ENCODE measurements around the gene POR. TPM values are rescaled to one million over a fixed set of nuclear protein-coding genes. Genes with fewer than 3 reads are reported as not detected.

Gene POR
- total RNA-seq, 1 donor: 73.1 TPM

DNA sequence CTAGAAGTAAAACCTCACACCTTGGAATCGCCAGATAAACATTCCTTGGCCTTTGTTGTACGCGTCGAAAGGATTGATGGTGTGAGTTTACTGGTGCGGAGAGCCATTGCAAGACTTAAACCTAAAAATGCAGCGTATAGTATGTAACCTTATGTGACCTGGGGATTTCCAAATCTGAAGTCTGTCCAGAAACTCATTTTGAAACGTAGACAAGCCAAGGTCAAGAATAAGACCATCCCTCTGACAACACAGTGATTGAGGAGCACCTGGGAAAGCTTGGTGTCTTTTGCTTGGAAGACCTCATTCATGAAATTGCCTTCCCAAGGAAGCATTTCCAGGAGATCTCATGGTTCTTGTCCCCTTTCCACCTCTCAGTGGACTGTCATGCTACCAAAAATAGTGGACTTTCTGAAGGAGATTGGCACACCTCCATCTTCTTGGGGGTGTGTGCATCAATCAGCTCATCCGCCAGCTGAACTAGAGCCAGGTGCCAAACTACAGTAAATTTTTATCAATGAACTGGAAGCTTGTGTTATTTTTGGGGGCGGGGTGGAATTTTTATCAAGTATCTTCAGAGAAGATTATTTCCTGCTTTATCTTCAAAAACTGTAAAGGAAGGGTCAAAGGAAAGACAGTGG lies 8.1 kb downstream of the POR start:
- H4K20me1 ChIP-seq (ENCODE audit: insufficient read depth, low read length): peaks cover 40% of the 10 kb centered on the region

DNA sequence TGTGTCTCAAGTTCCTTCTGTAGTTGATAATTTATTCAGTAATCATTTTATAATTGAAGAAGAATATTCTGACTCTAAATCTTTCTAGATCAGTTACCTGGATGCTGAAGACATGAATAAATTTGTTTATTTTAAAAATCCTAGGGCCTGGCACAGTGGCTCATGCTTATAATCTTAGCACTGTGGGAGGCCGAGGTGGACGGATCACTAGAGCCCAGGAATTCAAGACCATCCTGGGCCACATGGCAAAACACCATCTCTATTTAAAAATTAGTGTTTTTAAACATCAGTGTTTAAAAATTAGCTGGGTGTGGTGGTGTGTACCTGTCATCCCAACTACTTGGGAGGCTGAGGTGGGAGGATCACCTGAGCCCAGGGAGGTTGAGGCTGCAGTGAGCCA lies 9.3 kb downstream of the POR start:
- TF ChIP-seq, protein P1, sequence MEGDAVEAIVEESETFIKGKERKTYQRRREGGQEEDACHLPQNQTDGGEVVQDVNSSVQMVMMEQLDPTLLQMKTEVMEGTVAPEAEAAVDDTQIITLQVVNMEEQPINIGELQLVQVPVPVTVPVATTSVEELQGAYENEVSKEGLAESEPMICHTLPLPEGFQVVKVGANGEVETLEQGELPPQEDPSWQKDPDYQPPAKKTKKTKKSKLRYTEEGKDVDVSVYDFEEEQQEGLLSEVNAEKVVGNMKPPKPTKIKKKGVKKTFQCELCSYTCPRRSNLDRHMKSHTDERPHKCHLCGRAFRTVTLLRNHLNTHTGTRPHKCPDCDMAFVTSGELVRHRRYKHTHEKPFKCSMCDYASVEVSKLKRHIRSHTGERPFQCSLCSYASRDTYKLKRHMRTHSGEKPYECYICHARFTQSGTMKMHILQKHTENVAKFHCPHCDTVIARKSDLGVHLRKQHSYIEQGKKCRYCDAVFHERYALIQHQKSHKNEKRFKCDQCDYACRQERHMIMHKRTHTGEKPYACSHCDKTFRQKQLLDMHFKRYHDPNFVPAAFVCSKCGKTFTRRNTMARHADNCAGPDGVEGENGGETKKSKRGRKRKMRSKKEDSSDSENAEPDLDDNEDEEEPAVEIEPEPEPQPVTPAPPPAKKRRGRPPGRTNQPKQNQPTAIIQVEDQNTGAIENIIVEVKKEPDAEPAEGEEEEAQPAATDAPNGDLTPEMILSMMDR (IDR thresholded peaks at IDR 0.05; ENCODE audit: extremely low read depth, low read depth, low read length): no peak
- no peaks in the 10 kb centered on the region for H3K4me1 ChIP-seq (ENCODE audit: insufficient read depth, low read length)
- H3K27ac ChIP-seq (ENCODE audit: low read depth, low read length): no peak overlapping the region
- H3K27me3 ChIP-seq (ENCODE audit: insufficient read depth, low read length): no peaks in the 10 kb centered on the region
- DNase-seq (ENCODE audit: insufficient read length, low spot score, missing footprints): no peak
- H3K4me2 ChIP-seq (ENCODE audit: insufficient read depth, low read length): no peak overlapping the region
- H3K79me2 ChIP-seq (ENCODE audit: insufficient read depth, low read length): peaks cover 59% of the 10 kb centered on the region
- peaks cover 43% of the 10 kb centered on the region for H4K20me1 ChIP-seq (ENCODE audit: insufficient read depth, low read length)
- no peak overlapping the region for H2AFZ ChIP-seq (ENCODE audit: low read length)
- peaks cover 3% of the 10 kb centered on the region for H3K36me3 ChIP-seq (ENCODE audit: insufficient read depth, low read length)
- H3K4me3 ChIP-seq (ENCODE audit: insufficient read depth, low read length): no peak overlapping the region
- no peaks in the 10 kb centered on the region for H3K9me3 ChIP-seq (ENCODE audit: low read depth, low read length)

More for the DNA sequence above, 8.1 kb downstream of the POR start:
- Histone ChIP-seq H3K36me3 (ENCODE audit: insufficient read depth, low read length) (peaks cover 3% of the 10 kb centered on the region), H3K4me3 (ENCODE audit: insufficient read depth, low read length) (no peak overlapping the region), H3K4me2 (ENCODE audit: insufficient read depth, low read length) (no peak overlapping the region), H3K27ac (ENCODE audit: low read depth, low read length) (no peak overlapping the region), H2AFZ (ENCODE audit: low read length) (no peak overlapping the region), H3K4me1 (ENCODE audit: insufficient read depth, low read length) (no peaks in the 10 kb centered on the region), H3K27me3 (ENCODE audit: insufficient read depth, low read length) (no peaks in the 10 kb centered on the region), H3K79me2 (ENCODE audit: insufficient read depth, low read length) (peaks cover 66% of the 10 kb centered on the region), H3K9me3 (ENCODE audit: low read depth, low read length) (no peaks in the 10 kb centered on the region)
- no peak for DNase-seq (ENCODE audit: insufficient read length, low spot score, missing footprints)
- TF ChIP-seq, protein P1 (IDR thresholded peaks at IDR 0.05; ENCODE audit: extremely low read depth, low read depth, low read length): no peak

DNA sequence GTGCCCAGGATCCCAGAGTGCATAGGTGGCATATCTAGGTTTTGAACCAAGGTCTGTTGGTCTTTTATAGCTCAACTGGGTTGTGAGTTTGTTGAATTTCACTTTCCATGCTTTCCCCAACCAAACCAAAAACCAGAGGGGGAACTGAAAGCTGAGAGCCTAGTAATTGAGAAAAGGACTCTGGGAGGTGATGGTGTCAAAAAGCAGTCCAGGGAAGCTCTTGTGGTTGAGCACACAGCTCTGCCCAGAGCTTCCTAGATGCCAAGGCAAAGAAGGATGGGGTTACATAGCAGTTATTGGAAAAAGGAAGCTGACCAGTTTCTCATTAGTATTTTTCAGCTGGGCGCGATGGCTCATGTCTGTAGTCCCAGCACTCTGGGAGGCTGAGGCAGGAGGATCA lies 9.9 kb downstream of the POR start:
- H3K4me1 ChIP-seq (ENCODE audit: insufficient read depth, low read length): no peaks in the 10 kb centered on the region
- TF ChIP-seq, protein P1 (IDR thresholded peaks at IDR 0.05; ENCODE audit: extremely low read depth, low read depth, low read length): no peak
- peaks cover 59% of the 10 kb centered on the region for H3K79me2 ChIP-seq (ENCODE audit: insufficient read depth, low read length)
- no peak overlapping the region for H3K4me2 ChIP-seq (ENCODE audit: insufficient read depth, low read length)
- H3K36me3 ChIP-seq (ENCODE audit: insufficient read depth, low read length): peaks cover 3% of the 10 kb centered on the region
- no peak overlapping the region for H3K4me3 ChIP-seq (ENCODE audit: insufficient read depth, low read length)
- no peak overlapping the region for H2AFZ ChIP-seq (ENCODE audit: low read length)
- H3K27me3 ChIP-seq (ENCODE audit: insufficient read depth, low read length): no peaks in the 10 kb centered on the region
- H3K27ac ChIP-seq (ENCODE audit: low read depth, low read length): no peak overlapping the region
- H3K9me3 ChIP-seq (ENCODE audit: low read depth, low read length): no peaks in the 10 kb centered on the region
- no peak for DNase-seq (ENCODE audit: insufficient read length, low spot score, missing footprints)
- H4K20me1 ChIP-seq (ENCODE audit: insufficient read depth, low read length): peaks cover 40% of the 10 kb centered on the region

DNA sequence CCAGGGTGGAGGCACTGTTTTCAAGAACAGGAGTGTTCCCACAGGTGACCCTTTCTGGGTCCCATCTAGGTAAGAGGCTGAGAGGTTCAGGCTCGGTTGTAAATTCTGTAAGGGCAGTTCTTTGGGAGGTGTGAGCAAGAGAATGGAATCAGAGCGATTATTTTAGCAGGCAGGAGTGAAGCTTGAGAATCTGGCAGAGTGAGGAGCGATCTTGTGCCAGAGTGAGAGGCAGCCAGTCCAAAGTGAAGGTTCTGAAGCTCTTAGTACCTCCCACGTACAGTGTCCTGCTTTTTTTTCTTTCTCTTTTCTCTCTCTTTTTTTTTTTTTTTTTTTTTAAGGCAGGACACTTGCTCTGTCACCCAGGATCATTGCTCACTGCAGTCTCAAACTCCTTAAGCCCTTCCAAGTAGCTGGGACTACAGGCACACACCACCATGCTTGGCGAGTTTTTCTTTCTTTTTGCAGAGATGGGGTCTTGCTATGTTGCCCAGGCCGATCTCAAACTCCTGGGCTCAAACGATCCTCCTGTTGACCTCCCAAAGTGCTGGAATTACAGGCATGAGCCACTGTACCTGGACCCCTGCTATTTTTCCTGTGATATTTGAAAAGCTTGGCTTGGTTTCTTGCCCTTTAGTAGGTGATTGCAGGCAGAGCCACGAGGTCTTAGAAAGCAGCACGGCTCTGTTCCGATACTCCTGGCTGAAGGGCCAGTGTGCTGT lies 10.9 kb downstream of the POR start:
- TF ChIP-seq, protein P1 (IDR thresholded peaks at IDR 0.05; ENCODE audit: extremely low read depth, low read depth, low read length): no peak
- H3K27ac ChIP-seq (ENCODE audit: low read depth, low read length): no peak overlapping the region
- no peak for DNase-seq (ENCODE audit: insufficient read length, low spot score, missing footprints)
- no peak overlapping the region for H3K4me2 ChIP-seq (ENCODE audit: insufficient read depth, low read length)
- H3K9me3 ChIP-seq (ENCODE audit: low read depth, low read length): no peaks in the 10 kb centered on the region
- H3K27me3 ChIP-seq (ENCODE audit: insufficient read depth, low read length): no peaks in the 10 kb centered on the region
- H3K36me3 ChIP-seq (ENCODE audit: insufficient read depth, low read length): peaks cover 3% of the 10 kb centered on the region
- H3K4me3 ChIP-seq (ENCODE audit: insufficient read depth, low read length): no peak overlapping the region
- peaks cover 33% of the 10 kb centered on the region for H4K20me1 ChIP-seq (ENCODE audit: insufficient read depth, low read length)
- no peaks in the 10 kb centered on the region for H3K4me1 ChIP-seq (ENCODE audit: insufficient read depth, low read length)
- peaks cover 54% of the 10 kb centered on the region for H3K79me2 ChIP-seq (ENCODE audit: insufficient read depth, low read length)
- no peak overlapping the region for H2AFZ ChIP-seq (ENCODE audit: low read length)

Data from osteoblast (primary cell).